Measurements from ENCODE around the gene RAP1B.

Gene RAP1B

GRCh38 chr12:68610370-68611093 lies at the start of gene RAP1B:
TSS of gene RAP1B (plus strand) at chr12:68610899. CDS start at chr12:68648725, 37,826 bp downstream.
- peaks cover 6 to 42% (median 39%) of the 10 kb centered on the region in 5 donors for H3K4me1 ChIP-seq (ENCODE audit: control insufficient read depth in 5 of 5, insufficient read depth in 5 of 5, low read length in 5 of 5)
- no peaks in the 10 kb centered on the region for H3K9me3 ChIP-seq (ENCODE audit: control insufficient read depth in 5 of 5, low read length in 5 of 5)
- peak within 1 kb of the TSS; percentile 77 to 91 (median 87) for H3K4me3 ChIP-seq (ENCODE audit: low read depth in 1 of 5, low read length in 5 of 5)
- H3K9ac ChIP-seq (ENCODE audit: low read length in 5 of 5) = peak within 1 kb of the TSS; percentile 84 to 98 (median 94)
- no peaks in the 10 kb centered on the region for H3K36me3 ChIP-seq (ENCODE audit: control insufficient read depth in 5 of 5, insufficient read depth in 5 of 5, low read length in 5 of 5)
- H3K27ac ChIP-seq (ENCODE audit: low read depth, low read length) = peak within 1 kb of the TSS; percentile 98
- H3K27me3 ChIP-seq (ENCODE audit: control insufficient read depth in 5 of 5, insufficient read depth in 4 of 5, low read length in 5 of 5) = no peaks in the 10 kb centered on the region

GRCh38 chr12:68561830-68562229 lies 48.9 kb upstream of the RAP1B start:
- H3K9me3 ChIP-seq (ENCODE audit: control insufficient read depth in 5 of 5, low read length in 5 of 5) = no peaks in the 10 kb centered on the region
- H3K27me3 ChIP-seq (ENCODE audit: control insufficient read depth in 5 of 5, insufficient read depth in 4 of 5, low read length in 5 of 5) = no peaks in the 10 kb centered on the region
- no peak overlapping the region for H3K27ac ChIP-seq (ENCODE audit: low read depth, low read length)
- H3K9ac ChIP-seq (ENCODE audit: low read length in 5 of 5) = no peak overlapping the region
- H3K4me1 ChIP-seq (ENCODE audit: control insufficient read depth in 5 of 5, insufficient read depth in 5 of 5, low read length in 5 of 5) = peaks cover 1 to 21% (median 19%) of the 10 kb centered on the region in 5 donors
- no peaks in the 10 kb centered on the region for H3K36me3 ChIP-seq (ENCODE audit: control insufficient read depth in 5 of 5, insufficient read depth in 5 of 5, low read length in 5 of 5)
- no peak overlapping the region for H3K4me3 ChIP-seq (ENCODE audit: low read depth in 1 of 5, low read length in 5 of 5)

- Histone ChIP-seq H3K27me3 (ENCODE audit: control insufficient read depth in 5 of 5, insufficient read depth in 4 of 5, low read length in 5 of 5) (no peaks in the 10 kb centered on the region), H3K4me3 (ENCODE audit: low read depth in 1 of 5, low read length in 5 of 5) (no peak overlapping the region), H3K9ac (ENCODE audit: low read length in 5 of 5) (no peak overlapping the region), H3K4me1 (ENCODE audit: control insufficient read depth in 5 of 5, insufficient read depth in 5 of 5, low read length in 5 of 5) (peaks cover 1 to 21% (median 19%) of the 10 kb centered on the region in 5 donors), H3K27ac (ENCODE audit: low read depth, low read length) (no peak overlapping the region), H3K36me3 (ENCODE audit: control insufficient read depth in 5 of 5, insufficient read depth in 5 of 5, low read length in 5 of 5) (no peaks in the 10 kb centered on the region), H3K9me3 (ENCODE audit: control insufficient read depth in 5 of 5, low read length in 5 of 5) (no peaks in the 10 kb centered on the region)
Measured at GRCh38 chr12:68564166-68564565, 46.5 kb upstream of the RAP1B start.

- H3K4me3 ChIP-seq (ENCODE audit: low read depth in 1 of 5, low read length in 5 of 5) = no peak overlapping the region
- H3K27ac ChIP-seq (ENCODE audit: low read depth, low read length) = peak overlapping the region; percentile 26
- H3K9me3 ChIP-seq (ENCODE audit: control insufficient read depth in 5 of 5, low read length in 5 of 5) = no peaks in the 10 kb centered on the region
- H3K36me3 ChIP-seq (ENCODE audit: control insufficient read depth in 5 of 5, insufficient read depth in 5 of 5, low read length in 5 of 5) = no peaks in the 10 kb centered on the region
- peaks cover 0 to 13% (median 10%) of the 10 kb centered on the region in 5 donors for H3K4me1 ChIP-seq (ENCODE audit: control insufficient read depth in 5 of 5, insufficient read depth in 5 of 5, low read length in 5 of 5)
- no peaks in the 10 kb centered on the region for H3K27me3 ChIP-seq (ENCODE audit: control insufficient read depth in 5 of 5, insufficient read depth in 4 of 5, low read length in 5 of 5)
- no peak overlapping the region for H3K9ac ChIP-seq (ENCODE audit: low read length in 5 of 5)
Measured at GRCh38 chr12:68565391-68565903, 45.3 kb upstream of the RAP1B start.

GRCh38 chr12:68568922-68569569 lies 41.7 kb upstream of the RAP1B start:
- no peaks in the 10 kb centered on the region for H3K9me3 ChIP-seq (ENCODE audit: control insufficient read depth in 5 of 5, low read length in 5 of 5)
- H3K36me3 ChIP-seq (ENCODE audit: control insufficient read depth in 5 of 5, insufficient read depth in 5 of 5, low read length in 5 of 5) = no peaks in the 10 kb centered on the region
- H3K4me1 ChIP-seq (ENCODE audit: control insufficient read depth in 5 of 5, insufficient read depth in 5 of 5, low read length in 5 of 5) = peaks cover 0 to 11% (median 8%) of the 10 kb centered on the region in 5 donors
- no peak overlapping the region for H3K27ac ChIP-seq (ENCODE audit: low read depth, low read length)
- H3K4me3 ChIP-seq (ENCODE audit: low read depth in 1 of 5, low read length in 5 of 5) = no peak overlapping the region
- no peaks in the 10 kb centered on the region for H3K27me3 ChIP-seq (ENCODE audit: control insufficient read depth in 5 of 5, insufficient read depth in 4 of 5, low read length in 5 of 5)
- H3K9ac ChIP-seq (ENCODE audit: low read length in 5 of 5) = no peak overlapping the region

GRCh38 chr12:68572661-68573060 lies 38.0 kb upstream of the RAP1B start:
- Histone ChIP-seq H3K36me3 (ENCODE audit: control insufficient read depth in 5 of 5, insufficient read depth in 5 of 5, low read length in 5 of 5) (no peaks in the 10 kb centered on the region), H3K9me3 (ENCODE audit: control insufficient read depth in 5 of 5, low read length in 5 of 5) (no peaks in the 10 kb centered on the region), H3K4me1 (ENCODE audit: control insufficient read depth in 5 of 5, insufficient read depth in 5 of 5, low read length in 5 of 5) (no peaks in the 10 kb centered on the region), H3K27ac (ENCODE audit: low read depth, low read length) (no peak overlapping the region), H3K27me3 (ENCODE audit: control insufficient read depth in 5 of 5, insufficient read depth in 4 of 5, low read length in 5 of 5) (no peaks in the 10 kb centered on the region), H3K4me3 (ENCODE audit: low read depth in 1 of 5, low read length in 5 of 5) (no peak overlapping the region), H3K9ac (ENCODE audit: low read length in 5 of 5) (no peak overlapping the region)

- H3K9ac ChIP-seq (ENCODE audit: low read length in 5 of 5) = no peak overlapping the region
- no peaks in the 10 kb centered on the region for H3K9me3 ChIP-seq (ENCODE audit: control insufficient read depth in 5 of 5, low read length in 5 of 5)
- no peak overlapping the region for H3K27ac ChIP-seq (ENCODE audit: low read depth, low read length)
- H3K4me3 ChIP-seq (ENCODE audit: low read depth in 1 of 5, low read length in 5 of 5) = no peak overlapping the region
- no peaks in the 10 kb centered on the region for H3K4me1 ChIP-seq (ENCODE audit: control insufficient read depth in 5 of 5, insufficient read depth in 5 of 5, low read length in 5 of 5)
- H3K27me3 ChIP-seq (ENCODE audit: control insufficient read depth in 5 of 5, insufficient read depth in 4 of 5, low read length in 5 of 5) = no peaks in the 10 kb centered on the region
- H3K36me3 ChIP-seq (ENCODE audit: control insufficient read depth in 5 of 5, insufficient read depth in 5 of 5, low read length in 5 of 5) = no peaks in the 10 kb centered on the region
Measured at GRCh38 chr12:68573406-68573805, 37.3 kb upstream of the RAP1B start.

- no peaks in the 10 kb centered on the region for H3K36me3 ChIP-seq (ENCODE audit: control insufficient read depth in 5 of 5, insufficient read depth in 5 of 5, low read length in 5 of 5)
- no peaks in the 10 kb centered on the region for H3K27me3 ChIP-seq (ENCODE audit: control insufficient read depth in 5 of 5, insufficient read depth in 4 of 5, low read length in 5 of 5)
- H3K9me3 ChIP-seq (ENCODE audit: control insufficient read depth in 5 of 5, low read length in 5 of 5) = no peaks in the 10 kb centered on the region
- H3K4me1 ChIP-seq (ENCODE audit: control insufficient read depth in 5 of 5, insufficient read depth in 5 of 5, low read length in 5 of 5) = peaks cover 0 to 7% (median 0%) of the 10 kb centered on the region in 5 donors
- H3K4me3 ChIP-seq (ENCODE audit: low read depth in 1 of 5, low read length in 5 of 5) = no peak overlapping the region
- no peak overlapping the region for H3K9ac ChIP-seq (ENCODE audit: low read length in 5 of 5)
- no peak overlapping the region for H3K27ac ChIP-seq (ENCODE audit: low read depth, low read length)
Measured at GRCh38 chr12:68577949-68578348, 32.8 kb upstream of the RAP1B start.

- no peaks in the 10 kb centered on the region for H3K36me3 ChIP-seq (ENCODE audit: control insufficient read depth in 5 of 5, insufficient read depth in 5 of 5, low read length in 5 of 5)
- no peak overlapping the region for H3K9ac ChIP-seq (ENCODE audit: low read length in 5 of 5)
- no peaks in the 10 kb centered on the region for H3K9me3 ChIP-seq (ENCODE audit: control insufficient read depth in 5 of 5, low read length in 5 of 5)
- no peak overlapping the region for H3K27ac ChIP-seq (ENCODE audit: low read depth, low read length)
- peaks cover 0 to 7% (median 0%) of the 10 kb centered on the region in 5 donors for H3K4me1 ChIP-seq (ENCODE audit: control insufficient read depth in 5 of 5, insufficient read depth in 5 of 5, low read length in 5 of 5)
- no peak overlapping the region for H3K4me3 ChIP-seq (ENCODE audit: low read depth in 1 of 5, low read length in 5 of 5)
- no peaks in the 10 kb centered on the region for H3K27me3 ChIP-seq (ENCODE audit: control insufficient read depth in 5 of 5, insufficient read depth in 4 of 5, low read length in 5 of 5)
Measured at GRCh38 chr12:68578765-68579164, 31.9 kb upstream of the RAP1B start.

GRCh38 chr12:68579254-68579653 lies 31.4 kb upstream of the RAP1B start:
- no peaks in the 10 kb centered on the region for H3K9me3 ChIP-seq (ENCODE audit: control insufficient read depth in 5 of 5, low read length in 5 of 5)
- no peak overlapping the region for H3K9ac ChIP-seq (ENCODE audit: low read length in 5 of 5)
- no peak overlapping the region for H3K27ac ChIP-seq (ENCODE audit: low read depth, low read length)
- H3K27me3 ChIP-seq (ENCODE audit: control insufficient read depth in 5 of 5, insufficient read depth in 4 of 5, low read length in 5 of 5) = no peaks in the 10 kb centered on the region
- H3K36me3 ChIP-seq (ENCODE audit: control insufficient read depth in 5 of 5, insufficient read depth in 5 of 5, low read length in 5 of 5) = no peaks in the 10 kb centered on the region
- H3K4me3 ChIP-seq (ENCODE audit: low read depth in 1 of 5, low read length in 5 of 5) = no peak overlapping the region
- H3K4me1 ChIP-seq (ENCODE audit: control insufficient read depth in 5 of 5, insufficient read depth in 5 of 5, low read length in 5 of 5) = peaks cover 0 to 7% (median 0%) of the 10 kb centered on the region in 5 donors

Measured in subcutaneous abdominal adipose tissue (tissue), 5 donors.